H1 (cell line): Measurements from ENCODE around the gene NAA40. TPM values are rescaled to one million over a fixed set of nuclear protein-coding genes. Genes with fewer than 3 reads are reported as not detected.

Experiments used
- CTCF ChIA-PET: fragments of 300-600 bp; sonication (Branson Sonifier 250); formaldehyde crosslinking; loops from one replicate; lab custom pipeline; 2021; ENCODE audit not compliant: partially characterized antibody; lab: Charles Lee
- POLR2A ChIA-PET: fragments of 300-600 bp; sonication (Branson Sonifier 250); formaldehyde crosslinking; loops from one replicate; lab custom pipeline; 2021; ENCODE audit warnings: inconsistent platforms; ENCODE audit not compliant: partially characterized antibody; lab: Charles Lee
- DNase-seq, 2 experiments: peaks; one replicate each; pipeline versions ENCODE4 v3.0.0 to v3.0.0-alpha.2; 2010 to 2022; ENCODE audit warnings: low spot score in 2 of 2, low read depth in 1 of 2, mixed read lengths in 1 of 2
- FAIRE-seq: peaks from 2 replicates; lab custom pipeline; 2011; peaks lifted over from hg19 to GRCh38; lab: Jason Lieb, UNC
- H2AFZ ChIP-seq: 2 replicates; pipeline ENCODE4 v1.8.1; 2012; ENCODE audit warnings: low read length, inconsistent platforms
- H2AK5ac ChIP-seq: 2 replicates; pipeline ENCODE4 v1.6.1; 2013; ENCODE audit warnings: low read depth, low read length
- H2BK120ac ChIP-seq: replicated peaks from 2 replicates; pipeline ENCODE3; 2013; ENCODE audit warnings: low read depth, low read length, inconsistent platforms
- H2BK12ac ChIP-seq: 2 replicates; pipeline ENCODE4 v1.6.1; 2013; ENCODE audit warnings: low read depth, low read length
- H2BK15ac ChIP-seq: 2 replicates; pipeline ENCODE4 v1.6.1; 2013; ENCODE audit warnings: low read length
- H2BK20ac ChIP-seq: 2 replicates; pipeline ENCODE4 v1.6.1; 2013; ENCODE audit warnings: low read length
- H2BK5ac ChIP-seq: 2 replicates; pipeline ENCODE4 v1.6.1; 2013; ENCODE audit warnings: low read depth, low read length
- H3K14ac ChIP-seq: 2 replicates; pipeline ENCODE4 v1.6.1; 2013; ENCODE audit warnings: inconsistent platforms; ENCODE audit not compliant: insufficient read length
- H3K18ac ChIP-seq: 2 replicates; pipeline ENCODE4 v1.6.1; 2013; ENCODE audit warnings: low read length; ENCODE audit errors: extremely low read depth
- H3K23ac ChIP-seq: 2 replicates; pipeline ENCODE4 v1.6.1; 2013; ENCODE audit warnings: inconsistent platforms; ENCODE audit not compliant: insufficient read length
- H3K23me2 ChIP-seq: 2 replicates; pipeline ENCODE4 v1.6.1; 2013; ENCODE audit warnings: low read depth, low read length
- H3K27ac ChIP-seq: 2 replicates; pipeline ENCODE4 v1.6.1; 2011; ENCODE audit warnings: low read depth, low read length, inconsistent platforms
- H3K27me3 ChIP-seq, 4 experiments: replicated peaks in 1 of 4; 1 replicate in 1 of 4; 2 replicates in 3 of 4; pipeline versions ENCODE4 v1.6.1 to v1.8.1; 2011 to 2013; ENCODE audit warnings: low read length in 3 of 4, mild to moderate bottlenecking in 3 of 4, inconsistent platforms in 2 of 4, mixed read lengths in 2 of 4, moderate library complexity in 1 of 4; ENCODE audit not compliant: control insufficient read depth in 3 of 4, insufficient read depth in 3 of 4; ENCODE audit errors: extremely low read depth in 1 of 4
- H3K36me3 ChIP-seq, 4 experiments: 2 replicates each; pipeline versions ENCODE4 v1.6.1 to v1.8.1; 2011 to 2013; ENCODE audit warnings: mild to moderate bottlenecking in 4 of 4, low read length in 3 of 4, moderate library complexity in 2 of 4, control low read depth in 1 of 4, inconsistent platforms in 1 of 4; ENCODE audit not compliant: insufficient read depth in 4 of 4, control insufficient read depth in 2 of 4
- H3K4ac ChIP-seq: replicated peaks from 2 replicates; pipeline ENCODE3; 2013; ENCODE audit warnings: low read length, low read depth, mixed read lengths, inconsistent platforms; ENCODE audit not compliant: insufficient read length
- H3K4me1 ChIP-seq, 4 experiments: replicated peaks in 1 of 4; 1 replicate in 1 of 4; 2 replicates in 3 of 4; pipeline versions ENCODE4 v1.6.1 to v1.8.1; 2011 to 2013; ENCODE audit warnings: low read length in 3 of 4, inconsistent platforms in 2 of 4, mixed read lengths in 1 of 4; ENCODE audit not compliant: insufficient read depth in 4 of 4, control insufficient read depth in 3 of 4
- H3K4me2 ChIP-seq, 2 experiments: 2 replicates each; pipeline versions ENCODE4 v1.6.1 to v1.8.1; 2011 to 2013; ENCODE audit warnings: low read depth in 2 of 2, low read length in 2 of 2, control low read depth in 1 of 2, inconsistent platforms in 1 of 2, mild to moderate bottlenecking in 1 of 2; ENCODE audit not compliant: insufficient read depth in 1 of 2
- H3K4me3 ChIP-seq, 4 experiments: fragments of 200-600, 300-600 bp in 1 of 4; sonication (generic), shearing (Covaris generic), sonication (Bioruptor Twin) in 1 of 4; 2 replicates each; pipeline versions ENCODE4 v1.5.1 to v1.8.1; 2011 to 2016; ENCODE audit warnings: low read length in 4 of 4, low read depth in 3 of 4, control low read depth in 2 of 4, inconsistent platforms in 2 of 4, mild to moderate bottlenecking in 2 of 4, mixed read lengths in 1 of 4, moderate library complexity in 1 of 4; ENCODE audit not compliant: insufficient read depth in 2 of 4; ENCODE audit errors: extremely low read depth in 1 of 4
- H3K56ac ChIP-seq: replicated peaks from 2 replicates; pipeline ENCODE3; 2013; ENCODE audit warnings: low read depth, mild to moderate bottlenecking, mixed read lengths, low read length, inconsistent platforms; ENCODE audit not compliant: insufficient read length
- H3K79me1 ChIP-seq: 2 replicates; pipeline ENCODE4 v1.6.1; 2013; ENCODE audit warnings: low read depth, low read length, control low read depth
- H3K79me2 ChIP-seq, 2 experiments: 2 replicates each; pipeline versions ENCODE4 v1.6.1 to v1.8.1; 2012 to 2013; ENCODE audit warnings: low read length in 2 of 2, mild to moderate bottlenecking in 2 of 2, inconsistent platforms in 1 of 2; ENCODE audit not compliant: insufficient read depth in 2 of 2, control insufficient read depth in 1 of 2
- H3K9ac ChIP-seq, 4 experiments: replicated peaks in 1 of 4; 1 replicate in 1 of 4; 2 replicates in 3 of 4; pipeline versions ENCODE4 v1.6.1 to v1.8.1; 2011 to 2013; ENCODE audit warnings: low read depth in 3 of 4, low read length in 3 of 4, control low read depth in 2 of 4, mild to moderate bottlenecking in 2 of 4, moderate library complexity in 2 of 4, inconsistent platforms in 1 of 4; ENCODE audit errors: extremely low read depth in 1 of 4
- H3K9me3 ChIP-seq, 2 experiments: 2 replicates each; pipeline versions ENCODE4 v1.6.1 to v1.8.1; 2012 to 2013; ENCODE audit warnings: mild to moderate bottlenecking in 2 of 2, moderate library complexity in 2 of 2, control low read depth in 1 of 2, inconsistent platforms in 1 of 2, low read depth in 1 of 2, low read length in 1 of 2, mixed read lengths in 1 of 2; ENCODE audit not compliant: insufficient read depth in 2 of 2
- H4K20me1 ChIP-seq, 2 experiments: replicated peaks in 1 of 2; 2 replicates each; pipeline versions ENCODE3 to v1.8.1; 2011 to 2013; ENCODE audit warnings: inconsistent platforms in 2 of 2, low read length in 2 of 2, mild to moderate bottlenecking in 1 of 2; ENCODE audit not compliant: insufficient read depth in 2 of 2, control insufficient read depth in 1 of 2
- H4K5ac ChIP-seq: 2 replicates; pipeline ENCODE4 v1.6.1; 2013; ENCODE audit warnings: low read length, low read depth, mixed read lengths, inconsistent platforms; ENCODE audit not compliant: insufficient read length
- H4K8ac ChIP-seq: 2 replicates; pipeline ENCODE4 v1.8.0; 2013; ENCODE audit warnings: mild to moderate bottlenecking, moderate library complexity, low read length, inconsistent platforms; ENCODE audit not compliant: insufficient read depth; ENCODE audit errors: extremely low read depth
- H4K91ac ChIP-seq: replicated peaks from 2 replicates; pipeline ENCODE3; 2013; ENCODE audit warnings: low read length, mixed read lengths, inconsistent platforms; ENCODE audit not compliant: insufficient read length
- CBX5 ChIP-seq: fragments of 300-800, 300-1000 bp; sonication (generic); IDR thresholded peaks from 2 replicates; pipeline ENCODE4 v1.7.1; 2016; ENCODE audit warnings: antibody characterized with exemption, low read length, low read depth
- FOSL1 ChIP-seq: IDR thresholded peaks from 2 replicates; pipeline ENCODE4 v1.6.1; 2011; ENCODE audit warnings: mild to moderate bottlenecking, low read depth, low read length, moderate library complexity; ENCODE audit not compliant: insufficient read depth
- JUND ChIP-seq: IDR thresholded peaks from 2 replicates; pipeline ENCODE4 v1.6.1; 2011; ENCODE audit warnings: mild to moderate bottlenecking, improper control_type of control experiment, low read length
- PHF8 ChIP-seq: fragments of 200-600 bp; sonication (generic); conservative IDR thresholded peaks from 2 replicates; pipeline ENCODE4 v1.7.1; 2012; ENCODE audit warnings: low read depth, mild to moderate bottlenecking, inconsistent platforms, low read length, moderate library complexity
- POLR2AphosphoS5 ChIP-seq: IDR thresholded peaks from 2 replicates; pipeline ENCODE4 v1.6.1; 2011; ENCODE audit warnings: low read depth, low read length
- RAD21 ChIP-seq, 2 experiments: IDR thresholded peaks in 1 of 2; conservative IDR thresholded peaks in 1 of 2; 2 replicates each; pipeline ENCODE4 v1.6.1; 2011; ENCODE audit warnings: low read depth in 2 of 2, low read length in 2 of 2, improper control_type of control experiment in 1 of 2, inconsistent platforms in 1 of 2, mild to moderate bottlenecking in 1 of 2, moderate library complexity in 1 of 2
- RBBP5 ChIP-seq: IDR thresholded peaks from 2 replicates; pipeline ENCODE4 v1.7.1; 2012; ENCODE audit warnings: low read depth, mild to moderate bottlenecking, inconsistent platforms, low read length, moderate library complexity, borderline replicate concordance
- SIN3A ChIP-seq, 2 experiments: IDR thresholded peaks in 1 of 2; conservative IDR thresholded peaks in 1 of 2; 2 replicates each; pipeline ENCODE4 v1.6.1; 2011 to 2012; ENCODE audit warnings: low read length in 2 of 2, improper control_type of control experiment in 1 of 2, low read depth in 1 of 2, mild to moderate bottlenecking in 1 of 2
- SIX5 ChIP-seq: IDR thresholded peaks from 2 replicates; pipeline ENCODE4 v1.6.1; 2011; ENCODE audit warnings: mild to moderate bottlenecking, low read depth, low read length
- TAF1 ChIP-seq: IDR thresholded peaks from 2 replicates; pipeline ENCODE4 v1.6.1; 2011; ENCODE audit warnings: mild to moderate bottlenecking, low read depth, low read length
- TBP ChIP-seq: IDR thresholded peaks from 2 replicates; pipeline ENCODE4 v1.6.1; 2011; ENCODE audit warnings: low read depth, low read length, improper control_type of control experiment
- TCF12 ChIP-seq: IDR thresholded peaks from 2 replicates; pipeline ENCODE4 v1.6.1; 2011; ENCODE audit warnings: low read depth, mild to moderate bottlenecking, low read length
- ZNF274 ChIP-seq: IDR thresholded peaks from 2 replicates; pipeline ENCODE4 v1.7.0; 2012; ENCODE audit warnings: low read length, borderline replicate concordance; ENCODE audit errors: extremely low read depth
- WGBS, 2 experiments: shearing (Covaris generic) in 1 of 2; methylation state at CpG; one replicate each; pipeline versions ENCODE4 v1.1.6 to v1.1.7; 2013 to 2015; ENCODE audit warnings: low lambda C conversion rate in 2 of 2, mixed read lengths in 2 of 2, inconsistent platforms in 1 of 2, low coverage in 1 of 2, missing lambda C conversion rate in 1 of 2; ENCODE audit not compliant: insufficient replicate concordance in 2 of 2, insufficient coverage in 1 of 2, insufficient read length in 1 of 2; ENCODE audit errors: extremely low coverage in 1 of 2, missing lambda C conversion rate in 1 of 2; 5-methylcytosine and 5-hydroxymethylcytosine counted together
- polyA plus RNA-seq, 7 experiments: library from polyadenylated mRNA; depleted of rRNA in 3 of 7; stranded (reverse) in 5 of 7; unstranded in 2 of 7; fragments of >200 nt in 5 of 7; fragments of 200-250 nt in 2 of 7; gene quantifications; 1 replicate in 5 of 7; 2 replicates in 1 of 7; 4 replicates in 1 of 7; pipeline versions ENCODE4 v1.2.1 to v1.2.3, GENCODE V29; 2011 to 2013; ENCODE audit warnings: missing spikeins in 2 of 7, mixed read lengths in 2 of 7
- total RNA-seq: library from RNA; stranded (reverse); fragmentation: NEBNext Ultra II Directional; extraction: Animal tissue kit (Norgen Biotek cat#: 25700); gene quantifications from 2 replicates; pipeline ENCODE4 v1.2.1, GENCODE V29; 2021
- TF ChIP-seq, protein P1 (sequence below): IDR thresholded peaks from 2 replicates; pipeline ENCODE4 v1.6.1; 2012; ENCODE audit warnings: inconsistent platforms

Gene NAA40
- total and polyA plus RNA-seq, 2 of the 8 experiments (the other 6 are each of a cell fraction or from before 2014, with no cell fraction given) = 20.0 to 31.1 TPM

DNA sequence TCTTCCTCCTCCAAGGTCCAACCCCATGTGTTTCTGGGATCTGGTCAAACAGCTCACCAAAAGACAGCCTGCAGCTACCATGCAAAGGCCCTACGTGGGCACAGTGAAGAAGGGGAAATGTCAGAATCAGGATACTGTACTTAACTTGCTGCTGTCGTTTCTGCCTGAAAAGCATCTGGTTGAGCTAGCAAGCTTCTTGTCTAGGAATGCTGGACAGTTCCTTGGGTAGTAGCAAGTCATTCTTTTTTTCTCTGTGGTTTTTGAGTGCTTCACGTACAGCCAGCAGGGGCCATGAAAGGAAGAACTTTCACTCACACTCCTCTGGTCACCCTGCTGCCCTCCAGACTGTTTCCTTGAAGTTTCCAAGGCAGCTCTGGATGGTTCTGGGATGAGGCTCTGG, 46.6 kb upstream of the NAA40 start:
- H2BK12ac ChIP-seq = no peak overlapping the region
- H3K4ac ChIP-seq = no peak overlapping the region
- no peak overlapping the region for H4K91ac ChIP-seq
- H2BK20ac ChIP-seq = no peak overlapping the region
- no peak overlapping the region for H4K8ac ChIP-seq
- no peak overlapping the region for H3K4me2 ChIP-seq
- peaks cover 17% of the 10 kb centered on the region for H3K79me1 ChIP-seq
- no peak overlapping the region for H2AFZ ChIP-seq
- no peaks in the 10 kb centered on the region for H3K9me3 ChIP-seq
- H3K36me3 ChIP-seq = peaks cover 6 to 16% (median 11%) of the 10 kb centered on the region in 4 experiments; a peak in 6 of 8 replicates
- no peak overlapping the region for H3K14ac ChIP-seq
- peaks cover 4 to 66% of the 10 kb centered on the region in 2 experiments; a peak in 3 of 4 replicates for H3K79me2 ChIP-seq
- H3K27ac ChIP-seq = no peak overlapping the region
- no peaks in the 10 kb centered on the region for H3K27me3 ChIP-seq
- H3K23ac ChIP-seq = no peak overlapping the region
- WGBS, 2 experiments = 95% methylated on average over 3 of the region's 3 CpGs; no CpG with 5 or more reads in 1 of the 2 experiments
- no peak overlapping the region for H4K5ac ChIP-seq
- ChIA-PET CTCF (interaction anchor here (0.8 to 6.4 kb wide), 7 partner anchors 9 to 63 kb away, joined by 4 to 45 read pairs (median 6); partner anchors contain the start of gene MARK2), POLR2A (interaction anchor here (0.8 to 2.0 kb wide), 7 partner anchors 9 to 62 kb away, joined by 3 to 4 read pairs (median 4); no protein-coding TSS in a partner anchor)
- H2BK120ac ChIP-seq = no peak overlapping the region
- no peak for FAIRE-seq
- H2BK5ac ChIP-seq = no peak overlapping the region
- no peak overlapping the region for H2BK15ac ChIP-seq
- H3K56ac ChIP-seq = no peak overlapping the region
- peaks cover 7 to 23% (median 11%) of the 10 kb centered on the region in 4 experiments for H3K4me1 ChIP-seq
- no peak overlapping the region for H3K18ac ChIP-seq
- no peak overlapping the region for H2AK5ac ChIP-seq
- no peaks in the 10 kb centered on the region for H3K23me2 ChIP-seq
- no peak overlapping the region; a peak in 1 of 7 replicates for H3K9ac ChIP-seq
- no peak for DNase-seq
- H4K20me1 ChIP-seq = peaks cover 10 to 16% of the 10 kb centered on the region in 2 experiments
- no peak overlapping the region for H3K4me3 ChIP-seq
- TF ChIP-seq RAD21 (IDR thresholded peaks at IDR 0.05 in 1 of 2, conservative IDR thresholded peaks at IDR 0.05 in 1 of 2; ENCODE audit: low read depth in 2 of 2, low read length in 2 of 2) (no peak), SIN3A (conservative IDR thresholded peaks at IDR 0.05 in 1 of 2, IDR thresholded peaks at IDR 0.05 in 1 of 2; ENCODE audit: low read depth in 1 of 2, low read length in 2 of 2) (no peak), SIX5 (no peak), RBBP5 (no peak), TCF12 (no peak), ZNF274 (no peak), JUND (no peak), CBX5 (no peak), POLR2AphosphoS5 (no peak), TBP (no peak), PHF8 (no peak), TAF1 (no peak), FOSL1 (no peak)
- TF ChIP-seq, protein P1, sequence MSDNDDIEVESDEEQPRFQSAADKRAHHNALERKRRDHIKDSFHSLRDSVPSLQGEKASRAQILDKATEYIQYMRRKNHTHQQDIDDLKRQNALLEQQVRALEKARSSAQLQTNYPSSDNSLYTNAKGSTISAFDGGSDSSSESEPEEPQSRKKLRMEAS = no peak
